HG02885 (cell line): ENCODE results near the gene ZNF708.
"Not testable (repeated sequence)": the region's sequence is repeated elsewhere in the genome, so short reads cannot be mapped to it uniquely, and the experiment has no call there.

Experiments used
- ATAC-seq: cut with Tn5 transposase; IDR thresholded peaks from one replicate; pipeline ENCODE4 v1.9.1; 2021; ENCODE audit warnings: mild to moderate bottlenecking; ENCODE audit not compliant: unreplicated experiment, poor library complexity

The ZNF708 gene

DNA sequence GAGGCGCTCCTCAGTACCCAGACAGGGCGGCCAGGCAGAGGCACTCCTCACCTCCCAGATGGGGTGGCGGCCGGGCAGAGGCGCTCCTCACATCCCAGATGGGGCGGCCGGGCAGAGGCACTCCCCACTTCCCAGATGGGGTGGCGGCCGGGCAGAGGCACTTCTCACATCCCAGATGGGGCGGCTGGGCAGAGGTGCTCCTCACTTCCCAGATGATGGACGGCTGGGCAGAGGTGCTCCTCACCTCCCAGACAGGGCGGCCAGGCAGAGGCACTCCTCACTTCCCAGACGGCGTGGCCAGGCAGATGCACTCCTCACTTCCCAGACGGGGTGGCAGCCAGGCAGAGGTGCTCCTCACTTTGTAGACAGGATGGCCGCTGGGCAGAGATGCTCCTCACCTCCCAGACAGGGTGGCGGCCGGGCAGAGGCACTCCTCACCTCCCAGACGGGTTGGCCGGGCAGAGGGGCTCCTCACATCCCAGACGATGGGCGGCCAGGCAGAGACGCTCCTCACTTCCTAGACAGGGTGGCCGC is 68.3 kb downstream of the ZNF708 start:
- ATAC-seq = not testable (repeated sequence)

DNA sequence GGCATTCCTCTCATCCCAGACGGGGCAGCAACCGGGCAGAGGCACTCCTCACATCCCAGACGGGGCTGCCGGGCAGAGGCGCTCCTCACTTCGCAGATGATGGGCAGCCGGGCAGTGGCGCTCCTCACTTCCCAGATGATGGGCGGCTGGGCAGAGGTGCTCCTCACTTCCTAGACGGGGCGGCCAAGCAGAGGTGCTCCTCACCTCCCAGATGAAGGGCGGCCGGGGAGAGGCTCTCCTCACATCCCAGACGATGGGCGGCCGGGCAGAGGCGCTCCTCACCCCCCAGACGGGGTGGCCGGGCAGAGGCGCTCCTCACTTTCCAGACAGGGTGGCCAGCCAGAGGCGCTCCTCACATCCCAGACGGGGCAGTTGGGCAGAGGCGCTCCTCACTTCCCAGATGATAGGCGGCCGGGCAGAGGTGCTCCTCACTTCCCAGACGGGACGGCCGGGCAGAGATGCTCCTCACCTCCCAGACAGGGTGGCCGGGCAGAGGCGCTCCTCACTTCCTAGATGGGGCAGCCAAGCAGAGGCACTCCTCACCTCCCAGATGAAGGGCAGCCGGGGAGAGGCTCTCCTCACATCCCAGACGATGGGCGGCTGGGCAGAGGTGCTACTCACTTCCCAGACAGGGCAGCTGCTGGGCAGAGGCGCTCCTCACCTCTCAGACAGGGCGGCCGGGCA is 68.9 kb downstream of the ZNF708 start:
- no peak for ATAC-seq

DNA sequence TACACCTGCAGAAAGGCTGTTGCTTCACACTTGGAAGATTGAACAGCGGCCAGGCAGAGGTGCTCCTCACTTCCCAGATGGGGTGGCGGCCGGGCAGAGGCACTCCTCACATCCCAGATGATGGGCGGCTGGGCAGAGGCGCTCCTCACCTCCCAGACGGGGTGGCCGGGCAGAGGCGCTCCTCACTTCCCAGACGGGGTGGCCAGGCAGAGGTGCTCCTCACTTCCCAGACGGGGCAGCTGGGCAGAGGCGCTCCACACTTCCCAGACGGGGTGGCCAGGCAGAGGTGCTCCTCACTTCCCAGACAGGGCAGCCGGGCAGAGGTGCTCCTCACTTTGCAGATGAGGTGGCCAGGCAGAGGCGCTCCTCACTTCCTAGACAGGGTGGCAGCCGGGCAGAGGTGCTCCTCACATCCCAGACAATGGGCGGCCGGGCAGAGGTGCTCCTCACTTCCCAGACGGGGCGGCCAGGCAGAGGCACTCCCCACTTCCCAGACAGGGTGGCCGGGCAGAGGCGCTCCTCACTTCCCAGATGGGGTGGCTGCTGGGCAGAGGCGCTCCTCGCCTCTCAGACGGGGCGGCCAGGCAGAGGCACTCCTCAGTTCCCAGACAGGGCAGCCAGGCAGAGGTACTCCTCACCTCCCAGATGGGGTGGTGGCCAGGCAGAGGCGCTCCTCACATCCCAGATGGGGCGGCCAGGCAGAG is 69.6 kb downstream of the ZNF708 start:
- ATAC-seq = not testable (repeated sequence)

DNA sequence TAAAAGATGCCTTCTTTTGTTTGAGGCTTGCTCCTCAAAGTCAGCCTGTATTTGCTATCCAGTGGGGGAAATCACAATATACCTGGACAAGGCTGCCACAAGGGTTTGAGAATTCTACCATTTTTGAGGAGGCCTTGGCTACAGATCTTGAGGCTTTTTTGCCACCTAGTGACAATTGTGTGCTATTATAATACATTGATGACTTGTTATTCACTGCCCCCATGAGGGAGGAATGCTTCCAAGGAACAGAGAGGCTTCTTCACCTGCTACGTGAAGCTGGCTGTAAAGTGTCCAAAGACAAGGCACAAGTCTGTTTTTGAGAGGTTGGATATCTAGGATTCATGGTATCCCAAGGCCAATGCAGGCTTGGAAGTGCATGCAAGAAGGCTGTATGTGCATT is 72.5 kb downstream of the ZNF708 start:
- ATAC-seq = no peak
